ENCODE measurements around the gene PIGQ. TPM values are rescaled to one million over a fixed set of nuclear protein-coding genes. Genes with fewer than 3 reads are reported as not detected.

PIGQ gene
- total RNA-seq, result 11.8 TPM
- polyA plus RNA-seq, result 39.0 TPM

GRCh38 chr16:569445-570254 lies at the start of gene PIGQ:
Gene PIGQ, plus strand, starts transcription at chr16:569968. Its CDS starts 4,107 bp downstream, at chr16:574075.
- H3K27ac ChIP-seq (ENCODE audit: low read depth), result peak within 1 kb of the TSS; percentile 53
- H3K4me1 ChIP-seq (ENCODE audit: insufficient read depth), result peaks cover 4% of the 10 kb centered on the region

GRCh38 chr16:520847-521246 lies 48.9 kb upstream of the PIGQ start:
- no peak overlapping the region for H3K27ac ChIP-seq (ENCODE audit: low read depth)
- 92% methylated on average over 13 of the region's 13 CpGs for WGBS
- peaks cover 1% of the 10 kb centered on the region for H3K4me1 ChIP-seq (ENCODE audit: insufficient read depth)
- no peak for DNase-seq (ENCODE audit: extremely low spot score)
- H3K4me3 ChIP-seq (ENCODE audit: low read depth, low read length), result no peak overlapping the region
- no peaks in the 10 kb centered on the region for H3K36me3 ChIP-seq (ENCODE audit: insufficient read depth)

More at GRCh38 chr16:569445-570254, at the start of gene PIGQ:
- H3K36me3 ChIP-seq (ENCODE audit: insufficient read depth), result no peaks in the 10 kb centered on the region
- no peak for DNase-seq (ENCODE audit: extremely low spot score)
- 1% methylated on average over 87 of the region's 87 CpGs for WGBS
- peak within 1 kb of the TSS; percentile 97 for H3K4me3 ChIP-seq (ENCODE audit: low read depth, low read length)

GRCh38 chr16:521381-522210 lies 48.2 kb upstream of the PIGQ start:
- H3K27ac ChIP-seq (ENCODE audit: low read depth), result no peak overlapping the region
- 80% methylated on average over 34 of the region's 34 CpGs for WGBS
- DNase-seq (ENCODE audit: extremely low spot score), result no peak
- H3K36me3 ChIP-seq (ENCODE audit: insufficient read depth), result no peaks in the 10 kb centered on the region
- H3K4me1 ChIP-seq (ENCODE audit: insufficient read depth), result peaks cover 5% of the 10 kb centered on the region
- no peak overlapping the region for H3K4me3 ChIP-seq (ENCODE audit: low read depth, low read length)

- Histone ChIP-seq H3K27ac (ENCODE audit: low read depth) (no peak overlapping the region), H3K4me1 (ENCODE audit: insufficient read depth) (peaks cover 5% of the 10 kb centered on the region), H3K4me3 (ENCODE audit: low read depth, low read length) (no peak overlapping the region), H3K36me3 (ENCODE audit: insufficient read depth) (no peaks in the 10 kb centered on the region)
- DNase-seq (ENCODE audit: extremely low spot score), result no peak
- WGBS, result 64% methylated on average over 23 of the region's 23 CpGs
Observed at GRCh38 chr16:522320-523096, 47.3 kb upstream of the PIGQ start.

- Histone ChIP-seq H3K4me1 (ENCODE audit: insufficient read depth) (peaks cover 5% of the 10 kb centered on the region), H3K4me3 (ENCODE audit: low read depth, low read length) (no peak overlapping the region), H3K27ac (ENCODE audit: low read depth) (no peak overlapping the region), H3K36me3 (ENCODE audit: insufficient read depth) (no peaks in the 10 kb centered on the region)
- no peak for DNase-seq (ENCODE audit: extremely low spot score)
- 92% methylated on average over 22 of the region's 22 CpGs for WGBS
Observed at GRCh38 chr16:523097-523741, 46.5 kb upstream of the PIGQ start.

- Histone ChIP-seq H3K36me3 (ENCODE audit: insufficient read depth) (no peaks in the 10 kb centered on the region), H3K4me3 (ENCODE audit: low read depth, low read length) (no peak overlapping the region), H3K27ac (ENCODE audit: low read depth) (no peak overlapping the region), H3K4me1 (ENCODE audit: insufficient read depth) (peaks cover 5% of the 10 kb centered on the region)
- 77% methylated on average over 24 of the region's 24 CpGs for WGBS
- no peak for DNase-seq (ENCODE audit: extremely low spot score)
Observed at GRCh38 chr16:524274-525040, 45.3 kb upstream of the PIGQ start.

- 93% methylated on average over 8 of the region's 8 CpGs for WGBS
- no peak overlapping the region for H3K27ac ChIP-seq (ENCODE audit: low read depth)
- H3K4me3 ChIP-seq (ENCODE audit: low read depth, low read length), result no peak overlapping the region
- no peaks in the 10 kb centered on the region for H3K36me3 ChIP-seq (ENCODE audit: insufficient read depth)
- DNase-seq (ENCODE audit: extremely low spot score), result no peak
- H3K4me1 ChIP-seq (ENCODE audit: insufficient read depth), result peaks cover 5% of the 10 kb centered on the region
Observed at GRCh38 chr16:525123-525519, 44.6 kb upstream of the PIGQ start.

GRCh38 chr16:525520-526180 lies 44.1 kb upstream of the PIGQ start:
- H3K4me1 ChIP-seq (ENCODE audit: insufficient read depth), result peaks cover 5% of the 10 kb centered on the region

GRCh38 chr16:526181-527014 lies 43.4 kb upstream of the PIGQ start:
- WGBS, result 8% methylated on average over 26 of the region's 26 CpGs
- no peak for DNase-seq (ENCODE audit: extremely low spot score)
- peaks cover 5% of the 10 kb centered on the region for H3K4me1 ChIP-seq (ENCODE audit: insufficient read depth)
- peak overlapping the region; percentile 96 for H3K27ac ChIP-seq (ENCODE audit: low read depth)
- no peaks in the 10 kb centered on the region for H3K36me3 ChIP-seq (ENCODE audit: insufficient read depth)
- peak overlapping the region; percentile 87 for H3K4me3 ChIP-seq (ENCODE audit: low read depth, low read length)

More at GRCh38 chr16:525520-526180, 44.1 kb upstream of the PIGQ start:
- H3K27ac ChIP-seq (ENCODE audit: low read depth), result no peak overlapping the region
- WGBS, result 70% methylated on average over 13 of the region's 13 CpGs
- H3K4me3 ChIP-seq (ENCODE audit: low read depth, low read length), result peak overlapping the region; percentile 87
- H3K36me3 ChIP-seq (ENCODE audit: insufficient read depth), result no peaks in the 10 kb centered on the region
- no peak for DNase-seq (ENCODE audit: extremely low spot score)

GRCh38 chr16:527015-527903 lies 42.5 kb upstream of the PIGQ start, which contains the start of gene CAPN15:
Gene CAPN15, plus strand, starts transcription at chr16:527712. Its CDS starts 19,127 bp downstream, at chr16:546839.
- DNase-seq (ENCODE audit: extremely low spot score), result peak; percentile 59
- under 1% methylated on average over 129 of the region's 129 CpGs for WGBS
- Histone ChIP-seq H3K27ac (ENCODE audit: low read depth) (peak within 1 kb of the TSS; percentile 96), H3K36me3 (ENCODE audit: insufficient read depth) (no peaks in the 10 kb centered on the region), H3K4me3 (ENCODE audit: low read depth, low read length) (peak within 1 kb of the TSS; percentile 87), H3K4me1 (ENCODE audit: insufficient read depth) (peaks cover 5% of the 10 kb centered on the region)

Measured in urinary bladder (tissue), 4 donors.